SH-SY5Y (cell line): Measurements from ENCODE around the gene LYG1.

Source experiments
- GATA2 ChIP-seq: IDR thresholded peaks from 2 replicates; pipeline ENCODE4 v1.6.1; 2011; ENCODE audit warnings: mild to moderate bottlenecking, low read depth, low read length
- GATA3 ChIP-seq: IDR thresholded peaks from 2 replicates; pipeline ENCODE4 v1.6.1; 2011; ENCODE audit warnings: low read depth, mild to moderate bottlenecking, low read length, moderate library complexity

DNA sequence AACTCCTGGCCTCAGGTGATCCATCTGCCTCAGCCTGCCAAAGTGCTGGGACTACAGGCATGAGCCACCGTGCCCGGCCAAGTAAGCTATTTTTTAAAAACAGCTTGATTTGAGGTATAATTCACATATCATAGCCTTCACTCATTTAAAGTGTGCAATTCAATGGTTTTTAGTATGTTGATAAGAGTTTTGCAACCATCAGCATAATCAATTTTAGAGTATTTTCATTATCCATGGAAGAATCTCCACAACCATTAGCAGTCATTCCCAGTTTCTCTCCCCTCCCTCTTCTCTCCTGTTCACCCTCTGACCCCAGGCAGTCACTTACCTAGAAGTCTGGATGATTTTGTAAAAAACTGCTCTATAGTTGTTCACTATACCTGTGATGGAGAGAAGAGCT lies 40.8 kb downstream of the LYG1 start:
- no peak for TF ChIP-seq GATA3
- no peak for TF ChIP-seq GATA2
